GM19324 (cell line): ENCODE results near the gene CLIP4.
"Not testable (repeated sequence)": the region's sequence is repeated elsewhere in the genome, so short reads cannot be mapped to it uniquely, and the experiment has no call there.

ENCODE experiments used
- ATAC-seq: cut with Tn5 transposase; IDR thresholded peaks from one replicate; pipeline ENCODE4 v1.9.1; 2021; ENCODE audit warnings: mild to moderate bottlenecking, moderate library complexity; ENCODE audit not compliant: unreplicated experiment, low FRiP score

Gene CLIP4

GRCh38 chr2:29114946-29115609 lies at the start of gene CLIP4:
TSS of gene CLIP4 (plus strand) at chr2:29115415. CDS start at chr2:29121389, 5,974 bp downstream.
- peak; percentile 72 for ATAC-seq

- no peak for ATAC-seq
These were observed 48.8 kb upstream of the CLIP4 start for GRCh38 chr2:29066271-29066860.

- no peak for ATAC-seq
These were observed 48.1 kb upstream of the CLIP4 start for GRCh38 chr2:29066997-29067605.

GRCh38 chr2:29068513-29068912 lies 46.7 kb upstream of the CLIP4 start:
- ATAC-seq: no peak

- no peak for ATAC-seq
These were observed 44.7 kb upstream of the CLIP4 start for GRCh38 chr2:29070526-29070925.

GRCh38 chr2:29071032-29071975 lies 43.9 kb upstream of the CLIP4 start:
- no peak for ATAC-seq

- ATAC-seq: no peak
These were observed 43.0 kb upstream of the CLIP4 start for GRCh38 chr2:29072251-29072650.

- ATAC-seq: no peak
These were observed 42.1 kb upstream of the CLIP4 start for GRCh38 chr2:29072971-29073725.

GRCh38 chr2:29073933-29074332 lies 41.3 kb upstream of the CLIP4 start:
- no peak for ATAC-seq

- no peak for ATAC-seq
These were observed 40.8 kb upstream of the CLIP4 start, which contains the start of gene PCARE for GRCh38 chr2:29074411-29074810. TSS of gene PCARE (minus strand) at chr2:29074523. CDS start at chr2:29074261, 262 bp downstream.

GRCh38 chr2:29075894-29076705 lies 39.1 kb upstream of the CLIP4 start:
- ATAC-seq: no peak

- no peak for ATAC-seq
These were observed 35.3 kb upstream of the CLIP4 start for GRCh38 chr2:29079887-29080286.

- ATAC-seq: no peak
These were observed 34.1 kb upstream of the CLIP4 start for GRCh38 chr2:29080886-29081743.

- ATAC-seq: no peak
These were observed 32.3 kb upstream of the CLIP4 start for GRCh38 chr2:29082804-29083495.

GRCh38 chr2:29084554-29084953 lies 30.7 kb upstream of the CLIP4 start:
- no peak for ATAC-seq

GRCh38 chr2:29090311-29090710 lies 24.9 kb upstream of the CLIP4 start:
- ATAC-seq: not testable (repeated sequence)

GRCh38 chr2:29096969-29097368 lies 18.2 kb upstream of the CLIP4 start:
- ATAC-seq: no peak

GRCh38 chr2:29097569-29097968 lies 17.6 kb upstream of the CLIP4 start:
- no peak for ATAC-seq
